Subcutaneous adipose tissue (tissue), 4 donors: ENCODE measurements around the gene GPA33. TPM values are rescaled to one million over a fixed set of nuclear protein-coding genes. Genes with fewer than 3 reads are reported as not detected.

Experiments
- CTCF ChIP-seq: fragments of 450-650 bp; IDR thresholded peaks from one replicate; pipeline ENCODE4 v1.5.1; 2016; ENCODE audit warnings: low read depth, mild to moderate bottlenecking, control low read depth, antibody characterized with exemption, moderate library complexity
- total RNA-seq, 4 donors: library from RNA; depleted of rRNA; stranded (reverse); fragments of >200 nt; gene quantifications; one replicate each; pipeline ENCODE4 v1.1.0, GENCODE V29; 2016

GPA33 gene
- total RNA-seq, 4 donors from 2014 or later, result 0.75 to 1.2 TPM; not detected in 2

GRCh38 chr1:167118188-167118587 lies 28.0 kb upstream of the GPA33 start:
- TF ChIP-seq CTCF, result no peak

GRCh38 chr1:167117225-167117624 lies 27.0 kb upstream of the GPA33 start:
- no peak for TF ChIP-seq CTCF

GRCh38 chr1:167116174-167116573 lies 26.0 kb upstream of the GPA33 start:
- no peak for TF ChIP-seq CTCF

GRCh38 chr1:167115655-167116054 lies 25.5 kb upstream of the GPA33 start:
- TF ChIP-seq CTCF, result no peak

GRCh38 chr1:167114725-167115124 lies 24.5 kb upstream of the GPA33 start:
- TF ChIP-seq CTCF, result no peak

GRCh38 chr1:167111868-167112709 lies 21.9 kb upstream of the GPA33 start:
- no peak for TF ChIP-seq CTCF

GRCh38 chr1:167110586-167110985 lies 20.4 kb upstream of the GPA33 start:
- TF ChIP-seq CTCF, result no peak
